ENCODE measurements around the gene TOR4A. TPM values are rescaled to one million over a fixed set of nuclear protein-coding genes. Genes with fewer than 3 reads are reported as not detected.

The TOR4A gene
- total and polyA plus RNA-seq, 9 of the 15 experiments (the other 6 are each of a cell fraction or from before 2014, with no cell fraction given) = 3.9 to 49.2 (median 8.8) TPM

- TF ChIP-seq RERE (CRISPR knock-in tag; IDR thresholded peaks at IDR 0.05; ENCODE audit: borderline replicate concordance) (0 out of 2 replicates have a peak, but pooled peaks have one; percentile 83), NONO (IDR thresholded peaks at IDR 0.05; ENCODE audit: low read depth in 2 of 2, low read length in 1 of 2) (peak in 1 of 2 experiments; percentile 69; a peak in 2 of 4 replicates), ZBTB1 (CRISPR knock-in tag; IDR thresholded peaks at IDR 0.05; ENCODE audit: borderline replicate concordance, low read depth) (peak; percentile 86), CREB1 (IDR thresholded peaks at IDR 0.05) (peak; percentile 40; the same call in 1 of the 2 replicates), CREB1 (CRISPR knock-in tag; IDR thresholded peaks at IDR 0.05) (peak; percentile 65), ZFP30 (CRISPR knock-in tag; IDR thresholded peaks at IDR 0.05; ENCODE audit: borderline replicate concordance) (no peak), CTCF (IDR thresholded peaks at IDR 0.05 in 2 of 3, conservative IDR thresholded peaks at IDR 0.05 in 1 of 3; ENCODE audit: insufficient read depth in 2 of 3, low read depth in 1 of 3, low read length in 3 of 3) (peak; percentile 31 to 46 (median 41); a peak in 4 of 6 replicates), E2F6 (IDR thresholded peaks at IDR 0.05; ENCODE audit: borderline replicate concordance in 1 of 2, extremely low read depth in 1 of 2, insufficient read depth in 1 of 2, insufficient read length in 1 of 2, low read depth in 1 of 2, low read length in 1 of 2, poor library complexity in 1 of 2, severe bottlenecking in 1 of 2) (peak; percentile 89), TOE1 (IDR thresholded peaks at IDR 0.05; ENCODE audit: borderline replicate concordance) (no peak; the same call in 1 of the 2 replicates), TOE1 (CRISPR knock-in tag; IDR thresholded peaks at IDR 0.05; ENCODE audit: borderline replicate concordance, low read depth) (peak; percentile 33; the same call in 1 of the 2 replicates), HNRNPUL1 (IDR thresholded peaks at IDR 0.05; ENCODE audit: low read length) (no peak), POLR2B (IDR thresholded peaks at IDR 0.05; ENCODE audit: low read depth, partially characterized antibody) (peak; percentile 52), ASH1L (IDR thresholded peaks at IDR 0.05; ENCODE audit: borderline replicate concordance, low read depth, partially characterized antibody) (no peak), KDM4B (IDR thresholded peaks at IDR 0.05; ENCODE audit: borderline replicate concordance in 2 of 2, low read depth in 1 of 2) (peak in 1 of 2 experiments; percentile 59; a peak in 1 of 4 replicates), MBD2 (IDR thresholded peaks at IDR 0.05; ENCODE audit: borderline replicate concordance, low read depth) (peak; percentile 26; the same call in 1 of the 2 replicates)
Observed at GRCh38 chr9:137240318-137240840, 37.1 kb upstream of the TOR4A start (continued).
